ENCODE measurements around the gene CLCN4.

The CLCN4 gene

DNA sequence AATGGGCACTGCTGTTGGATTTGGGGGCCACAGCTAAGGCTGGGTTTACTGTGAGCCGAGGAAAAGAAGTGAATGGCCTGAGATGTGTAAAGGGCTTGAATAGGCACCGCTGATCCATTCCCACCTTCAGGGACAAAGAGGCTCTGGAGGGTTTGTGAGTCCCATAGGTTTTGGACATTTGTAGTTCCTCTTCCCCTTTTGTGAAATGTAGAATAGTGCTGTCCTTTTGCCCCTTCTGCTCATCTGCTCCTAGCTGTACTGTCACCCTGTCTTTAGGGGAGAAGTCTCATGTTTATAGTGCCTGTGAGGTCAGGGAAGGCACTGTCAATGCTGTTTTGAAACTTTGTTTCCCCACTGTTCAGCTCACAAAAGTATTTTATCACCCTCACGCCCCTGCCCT is 26.4 kb upstream of the CLCN4 start:
- no peak for DNase-seq

DNA sequence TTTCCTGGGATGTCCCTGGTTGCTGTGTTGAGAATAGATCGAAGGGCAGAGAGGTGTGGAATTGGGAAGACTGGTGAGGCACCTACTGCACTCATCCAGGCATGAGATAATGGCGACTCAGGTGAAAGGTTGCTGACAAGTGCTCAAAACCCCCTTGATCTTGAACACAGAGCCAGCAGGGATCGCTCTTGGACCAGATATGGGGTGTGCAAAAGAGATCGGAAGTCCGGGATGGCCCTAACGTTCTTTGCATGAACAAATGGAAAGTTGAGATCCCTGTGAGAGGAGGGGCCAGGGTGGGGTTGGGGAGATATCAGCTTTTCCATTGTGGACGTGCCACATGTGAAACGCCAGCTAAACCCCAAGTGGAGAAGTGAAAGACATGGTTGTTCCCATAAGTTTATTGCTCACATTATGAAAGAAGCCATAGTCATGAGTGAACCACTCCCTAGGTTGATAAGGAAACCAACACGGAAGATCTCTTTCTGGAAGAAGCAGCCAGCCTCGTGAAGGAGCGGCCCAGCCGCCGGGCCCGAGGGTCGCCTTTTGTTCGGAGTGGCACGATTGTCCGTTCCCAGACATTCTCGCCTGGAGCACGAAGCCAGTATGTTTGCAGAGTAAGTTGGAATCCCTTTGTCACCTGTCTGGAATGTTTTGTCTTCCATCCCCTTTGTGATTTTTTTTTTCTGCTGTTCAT is 22.6 kb upstream of the CLCN4 start:
- DNase-seq = no peak

DNA sequence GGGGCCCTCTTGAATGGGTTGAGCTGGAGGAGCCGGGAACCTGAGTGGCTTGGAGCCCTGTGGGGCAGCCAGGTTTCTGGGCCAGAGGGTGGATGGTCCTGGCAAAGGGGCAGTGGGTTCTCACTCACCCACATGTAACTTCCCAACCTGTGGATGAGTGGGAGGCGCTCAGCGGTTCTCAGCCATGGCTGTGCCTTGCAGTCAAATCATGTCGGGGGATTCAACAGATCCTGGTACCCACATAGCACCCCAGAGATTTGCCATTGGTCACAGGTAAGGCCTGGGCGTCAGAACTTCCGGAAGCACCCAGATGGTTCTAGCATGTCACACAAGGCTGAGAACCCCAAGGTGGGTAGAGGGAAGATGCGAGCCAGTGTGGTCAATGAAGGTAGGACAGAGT is 21.9 kb upstream of the CLCN4 start:
- no peak for DNase-seq

DNA sequence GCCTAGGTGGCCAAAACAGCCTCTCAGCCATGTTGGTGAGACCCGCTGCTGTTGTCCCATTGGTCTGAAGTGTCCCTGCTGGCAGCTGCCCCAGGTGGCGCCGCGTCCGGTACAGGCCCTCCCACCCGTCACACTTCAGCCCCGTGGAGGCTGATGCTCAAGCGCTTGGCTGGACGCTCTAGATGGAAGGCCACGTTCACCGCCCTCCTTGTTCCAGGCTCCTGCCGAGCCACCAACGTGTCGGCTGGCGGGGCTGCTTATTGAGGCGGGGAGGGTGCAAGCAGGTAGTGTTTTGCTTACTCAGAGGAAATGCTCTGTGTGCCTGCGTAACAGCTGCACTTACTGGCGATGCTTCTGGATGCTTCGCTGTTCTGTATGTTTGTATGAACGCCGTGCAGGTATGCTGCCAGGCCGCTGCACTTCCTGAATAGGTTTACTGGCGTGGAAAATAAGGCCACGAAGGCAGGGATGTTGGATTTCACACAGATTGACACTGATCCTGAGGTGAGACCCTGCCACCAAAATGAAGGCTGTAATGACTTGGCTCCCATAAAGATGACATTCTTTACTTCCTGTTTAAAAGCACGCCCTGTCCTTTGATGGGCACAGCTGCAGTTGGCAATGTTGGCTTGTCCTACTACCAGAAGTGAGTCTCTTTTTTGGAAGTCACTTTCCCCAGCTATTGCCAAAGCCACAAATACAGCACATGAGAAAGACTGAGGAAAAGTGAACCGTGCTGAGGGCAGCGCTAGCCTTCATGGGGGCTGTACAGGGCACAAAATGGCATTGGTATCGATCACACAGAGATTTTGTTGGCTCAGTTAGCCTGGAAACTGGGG is 21.0 kb upstream of the CLCN4 start:
- DNase-seq = no peak

DNA sequence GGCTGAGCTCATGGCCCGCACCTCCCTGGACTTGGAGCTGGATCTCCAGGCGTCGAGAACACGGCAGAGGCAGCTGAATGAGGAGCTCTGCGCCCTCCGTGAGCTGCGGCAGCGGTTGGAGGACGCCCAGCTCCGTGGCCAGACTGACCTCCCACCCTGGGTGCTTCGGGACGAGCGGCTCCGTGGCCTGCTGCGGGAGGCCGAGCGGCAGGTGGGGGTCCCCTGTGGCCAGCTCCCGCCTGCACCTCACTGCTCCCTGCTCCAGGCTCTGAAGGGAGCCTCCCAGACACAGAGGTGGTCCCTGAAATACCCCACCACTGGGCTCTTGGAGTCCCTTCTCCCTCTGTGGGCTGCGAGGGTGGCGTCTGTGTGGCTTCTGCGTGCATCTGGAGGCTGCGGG is 18.0 kb upstream of the CLCN4 start:
- no peak for DNase-seq

DNA sequence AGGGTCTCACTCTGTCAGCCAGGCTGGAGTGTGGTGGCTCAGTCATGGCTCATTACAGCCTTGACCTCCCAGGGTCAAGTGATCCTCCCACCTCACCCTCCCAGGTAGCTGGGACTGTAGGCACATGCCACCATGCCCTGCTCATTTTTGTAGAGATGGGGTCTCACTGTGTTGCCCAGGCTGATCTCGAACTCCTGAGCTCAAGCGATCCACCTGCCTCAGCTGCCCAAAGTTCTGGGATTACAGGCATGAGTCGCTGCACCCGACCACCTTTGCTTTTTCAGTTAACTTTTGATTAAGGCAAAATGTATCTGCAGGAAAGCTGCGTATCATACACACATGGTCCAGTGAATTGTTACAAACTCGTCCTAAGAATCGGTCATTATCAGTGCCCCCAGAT is 16.5 kb upstream of the CLCN4 start:
- DNase-seq = no peak

DNA sequence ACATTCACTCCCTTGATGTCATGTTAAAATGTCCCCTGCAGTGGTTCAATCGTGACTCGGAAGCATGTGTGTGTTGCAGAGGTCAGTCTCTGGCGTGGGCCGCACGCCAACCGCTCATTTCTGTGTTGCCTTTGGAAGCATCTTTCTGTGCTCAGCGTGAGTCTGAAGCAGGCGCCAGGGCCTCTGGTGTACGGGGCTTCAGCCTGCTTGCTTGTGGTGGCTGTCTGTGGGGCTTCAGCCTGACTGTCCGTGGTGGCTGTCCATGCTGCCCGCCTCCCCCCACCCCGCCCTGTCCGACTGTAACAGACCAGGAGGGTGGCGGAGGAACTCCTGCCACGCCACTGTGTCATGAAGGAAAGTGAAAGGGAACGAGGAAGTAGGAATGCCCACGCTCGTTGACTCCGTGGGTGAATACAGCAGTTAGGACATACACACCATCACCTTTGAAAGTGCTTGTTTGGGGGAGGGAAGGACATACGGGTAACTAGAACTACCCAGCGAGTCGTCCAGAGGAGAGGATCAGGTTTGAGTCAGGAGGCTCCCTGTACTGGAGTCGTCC is 14.7 kb upstream of the CLCN4 start:
- no peak for DNase-seq

DNA sequence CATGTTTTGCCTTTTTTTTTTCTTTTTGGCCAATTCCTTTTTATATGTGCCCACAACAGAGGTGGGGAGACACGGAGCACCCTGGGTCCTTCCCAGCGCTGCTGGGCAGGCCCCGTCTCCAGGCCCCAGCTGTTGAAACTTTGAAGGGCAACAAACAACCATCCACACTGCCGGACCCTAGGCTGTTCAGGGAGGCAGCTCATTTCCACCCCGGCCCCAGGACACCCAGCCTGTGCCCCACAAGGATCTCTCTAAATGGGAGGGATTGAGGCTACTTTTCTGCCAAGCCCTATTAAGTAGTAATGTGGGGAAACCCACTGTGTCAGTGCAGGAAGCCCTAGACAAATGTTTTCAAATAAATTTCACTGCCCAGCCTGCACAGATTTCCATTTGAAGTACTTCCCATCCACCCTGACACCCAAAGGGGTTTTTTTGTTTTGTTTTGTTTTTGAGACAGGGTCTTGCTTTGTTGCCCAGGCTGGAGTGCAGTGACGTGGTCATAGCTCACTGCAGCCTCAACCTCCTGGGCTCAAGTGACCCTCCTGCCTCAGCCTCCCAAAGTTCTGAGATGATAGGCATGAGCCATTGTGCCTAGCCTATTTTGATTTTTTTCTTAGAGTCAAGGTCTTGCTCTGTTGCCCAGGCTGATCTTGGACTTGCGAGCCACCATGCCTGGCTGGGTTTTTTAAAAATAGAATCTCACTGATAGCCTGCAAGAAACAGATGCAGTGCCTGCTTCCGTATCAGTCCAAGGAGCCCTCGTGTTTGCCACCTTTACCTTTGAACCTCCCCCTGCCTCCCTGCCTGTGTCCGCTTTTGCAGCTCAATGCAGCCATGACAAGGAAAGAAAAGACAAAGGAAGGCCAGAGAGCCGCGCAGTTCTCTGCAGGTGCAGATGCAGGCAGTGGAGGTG is 13.4 kb upstream of the CLCN4 start:
- no peak for DNase-seq

DNA sequence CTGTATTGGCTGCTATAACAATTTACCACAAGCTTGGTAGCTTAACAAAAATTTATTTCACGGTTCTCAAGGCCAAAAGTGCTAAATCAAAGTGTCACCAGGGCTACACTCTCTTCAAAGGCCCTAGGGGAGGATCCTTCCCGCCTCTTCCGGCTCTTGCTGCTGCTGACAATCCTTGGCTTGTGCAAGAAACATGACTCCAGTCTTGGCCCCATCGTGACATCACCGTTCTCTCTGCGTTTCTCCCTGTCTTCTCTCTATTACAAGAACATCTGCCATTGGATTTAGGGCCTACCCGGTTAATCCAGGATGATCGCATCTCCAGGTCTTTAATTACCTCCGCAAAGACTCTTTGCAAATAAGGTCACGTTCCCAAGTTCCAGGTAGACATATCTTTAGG is 10.4 kb upstream of the CLCN4 start:
- no peak for DNase-seq

DNA sequence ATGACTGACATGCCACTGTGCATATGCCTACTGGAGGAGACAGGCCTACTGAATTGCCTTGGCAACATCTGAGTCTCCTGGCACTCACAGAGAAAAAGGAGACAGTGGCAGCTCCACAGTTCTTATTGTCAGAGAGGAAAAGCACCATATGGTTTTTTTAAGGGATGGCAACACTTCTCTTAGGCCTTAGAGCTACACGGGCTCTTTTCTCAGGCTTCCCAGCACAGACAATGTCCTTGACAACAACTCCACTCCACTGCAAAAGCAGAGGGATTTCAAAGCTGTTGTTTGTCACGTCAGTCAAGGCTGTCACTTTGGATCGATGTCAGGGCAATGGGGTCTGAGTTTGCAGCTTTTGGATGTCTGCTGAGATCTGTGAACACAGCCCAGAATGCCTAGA is 4.7 kb upstream of the CLCN4 start:
- no peak for DNase-seq

DNA sequence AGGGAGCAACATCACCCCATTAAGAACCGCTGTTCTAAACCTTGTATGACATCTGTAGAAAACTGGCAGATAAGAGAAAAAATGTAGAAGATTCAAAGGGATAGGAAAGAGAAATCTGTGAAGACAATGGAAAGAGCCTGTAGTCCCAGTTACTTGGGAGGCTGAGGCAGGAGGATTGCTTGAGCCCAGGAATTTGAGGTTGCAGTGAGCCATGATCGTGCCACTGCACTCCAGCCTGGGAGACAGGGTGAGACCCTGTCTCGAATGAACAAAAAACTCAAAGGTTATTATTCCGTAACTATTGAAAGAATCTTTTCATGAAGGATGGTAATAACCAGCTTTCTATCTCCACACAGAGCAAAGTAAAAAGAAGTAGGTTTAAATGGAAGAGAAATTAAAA is 1.6 kb upstream of the CLCN4 start:
- no peak for DNase-seq

DNA sequence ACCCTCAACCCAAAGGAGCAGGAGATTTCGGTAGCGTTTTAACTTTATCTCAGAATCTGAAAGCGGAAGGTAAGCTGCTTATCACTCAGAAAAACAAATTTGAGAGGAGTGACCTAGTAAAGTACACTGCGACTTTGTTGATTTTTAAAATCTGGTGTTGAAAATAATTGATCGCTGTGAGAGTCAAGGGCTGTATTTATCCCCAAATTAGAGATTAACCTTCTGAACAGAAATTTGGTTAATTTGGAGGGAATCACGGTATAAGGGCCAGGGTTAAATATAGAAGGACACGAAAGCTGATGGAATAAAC is 212 bp downstream of the CLCN4 start:
- DNase-seq = no peak

DNA sequence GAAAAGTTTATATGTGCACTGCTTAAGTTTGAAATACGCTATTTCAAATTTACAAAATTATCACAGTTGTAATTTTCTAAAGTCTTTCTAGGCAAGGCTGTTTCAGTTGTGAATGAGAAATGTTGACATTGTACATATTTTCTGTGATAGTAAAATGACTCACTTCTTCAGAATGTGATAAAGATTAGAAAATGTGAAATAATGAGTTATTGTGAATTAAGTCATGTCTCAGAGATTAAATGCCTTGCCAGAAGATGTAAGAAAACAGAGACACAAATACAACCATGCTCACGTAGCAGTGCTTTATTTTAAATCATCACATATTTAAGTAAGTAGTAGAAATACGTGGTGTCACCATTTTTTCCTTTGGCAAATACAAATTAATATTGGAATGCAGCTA is 768 bp downstream of the CLCN4 start:
- DNase-seq = no peak

DNA sequence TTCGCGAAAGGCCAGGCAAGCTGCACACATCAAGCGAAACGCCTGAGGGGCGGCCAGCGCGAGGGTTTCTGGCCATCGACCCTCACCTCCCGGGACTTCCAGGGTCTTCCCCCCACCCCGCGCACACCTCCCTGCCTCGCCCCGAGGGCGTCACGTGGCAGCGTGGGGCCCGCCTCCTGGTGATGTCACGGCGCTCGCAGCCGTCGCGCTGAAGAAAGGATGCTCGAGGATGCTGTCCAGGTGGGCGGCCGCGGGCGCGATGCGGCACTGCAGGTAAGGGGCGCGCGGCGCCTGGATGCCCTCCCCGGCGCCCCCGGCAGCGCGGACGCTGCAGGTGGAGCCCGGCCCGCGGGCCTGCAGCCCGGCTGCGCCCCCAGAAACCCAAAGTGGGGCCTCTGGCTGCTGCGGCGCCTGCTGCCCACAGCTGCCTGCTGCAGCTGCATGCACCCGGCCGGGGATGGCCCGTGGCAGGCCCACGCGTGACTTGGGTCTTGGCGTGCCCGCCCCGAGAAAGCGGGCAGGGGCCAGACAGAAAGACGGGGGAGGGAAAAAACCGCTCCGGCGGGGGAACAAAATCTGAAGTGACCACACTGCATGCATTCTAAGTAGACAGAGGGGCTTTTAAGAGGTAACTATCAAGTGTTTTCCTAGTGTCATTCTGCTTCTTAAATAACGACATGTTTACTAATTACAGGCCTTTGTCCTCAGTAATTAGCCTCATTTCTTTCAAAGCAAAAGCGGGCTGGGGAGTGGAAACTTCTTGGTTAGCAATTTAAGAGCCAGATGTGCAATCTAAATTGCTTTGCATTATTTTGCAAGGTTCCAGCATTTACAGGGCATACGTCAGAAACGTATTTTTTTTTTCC is 1.7 kb downstream of the CLCN4 start:
- DNase-seq = peak in 1 of 2 donors; percentile 8

DNA sequence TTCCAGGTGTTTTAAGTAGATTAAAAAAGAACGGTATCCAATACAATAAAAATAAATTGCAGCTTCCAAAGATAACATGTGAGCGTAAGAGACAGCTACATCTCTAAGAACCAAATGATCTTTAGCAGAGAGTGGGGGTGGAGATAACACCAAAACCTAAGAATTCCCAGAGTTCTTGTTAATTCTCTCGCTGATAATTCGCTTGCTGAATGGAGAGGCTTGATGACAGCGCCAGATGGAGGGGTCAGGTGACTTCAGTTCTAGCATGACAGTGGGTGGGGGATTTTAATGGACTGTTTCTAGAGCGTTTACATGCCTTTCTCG is 2.3 kb downstream of the CLCN4 start:
- no peak for DNase-seq

DNA sequence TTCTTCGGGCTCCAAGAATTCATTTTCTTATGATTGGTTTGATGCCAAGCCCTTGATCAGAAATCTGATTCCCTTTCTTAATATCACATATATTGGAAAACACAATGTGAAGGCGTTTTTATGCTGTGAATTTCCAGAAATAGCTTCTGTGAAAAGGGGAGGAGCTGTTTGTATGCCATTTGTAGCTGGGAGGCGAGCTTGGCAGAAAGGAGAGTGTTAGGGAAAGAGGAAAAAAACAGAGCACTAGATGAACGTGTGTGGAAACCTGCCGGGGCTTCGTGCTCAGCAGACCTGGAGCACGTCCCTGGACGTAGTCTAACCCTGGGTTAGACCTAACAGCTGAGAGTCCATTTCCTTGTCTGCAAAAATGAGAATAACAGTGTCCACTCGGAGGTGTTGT is 3.4 kb downstream of the CLCN4 start:
- DNase-seq = no peak

DNA sequence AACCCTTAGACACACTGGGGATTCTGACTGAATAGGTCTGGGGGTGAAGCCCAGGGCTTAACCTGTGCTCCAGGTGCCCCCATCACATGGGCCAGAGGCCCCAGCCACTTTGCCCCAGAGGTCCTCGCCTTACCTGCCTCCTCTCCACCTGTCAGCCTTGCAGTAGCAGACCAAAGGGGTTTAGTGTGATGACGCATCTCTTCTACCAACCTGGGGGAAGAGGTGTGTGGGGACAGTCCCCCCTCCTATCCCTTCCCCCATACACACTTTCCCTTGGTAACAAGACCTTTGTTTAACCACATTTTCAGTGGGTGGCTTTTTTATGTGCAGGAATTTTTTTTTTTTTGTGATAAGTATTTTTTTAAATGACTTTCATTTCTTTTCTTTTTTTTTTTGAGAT is 6.3 kb downstream of the CLCN4 start:
- no peak for DNase-seq

DNA sequence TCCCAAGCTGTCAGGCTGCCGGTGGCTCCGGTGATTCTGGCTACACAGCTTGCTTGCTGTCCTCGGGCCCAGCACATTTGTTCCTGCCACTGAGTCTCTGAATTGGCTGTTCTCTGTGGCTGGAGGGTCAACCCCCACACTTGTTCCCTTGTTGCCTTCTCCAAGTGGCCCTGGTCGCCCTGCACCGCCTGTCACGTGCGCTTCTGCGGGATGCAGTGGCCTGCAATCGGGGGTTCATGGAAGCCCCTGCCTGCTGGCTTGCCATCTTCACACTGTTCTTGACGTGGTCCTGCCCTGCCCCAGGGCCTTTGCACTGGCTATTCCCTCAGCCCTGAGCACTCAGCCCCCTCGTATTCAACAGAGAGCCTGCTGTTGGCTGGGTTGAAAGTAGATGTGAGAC is 8.1 kb downstream of the CLCN4 start:
- no peak for DNase-seq

DNA sequence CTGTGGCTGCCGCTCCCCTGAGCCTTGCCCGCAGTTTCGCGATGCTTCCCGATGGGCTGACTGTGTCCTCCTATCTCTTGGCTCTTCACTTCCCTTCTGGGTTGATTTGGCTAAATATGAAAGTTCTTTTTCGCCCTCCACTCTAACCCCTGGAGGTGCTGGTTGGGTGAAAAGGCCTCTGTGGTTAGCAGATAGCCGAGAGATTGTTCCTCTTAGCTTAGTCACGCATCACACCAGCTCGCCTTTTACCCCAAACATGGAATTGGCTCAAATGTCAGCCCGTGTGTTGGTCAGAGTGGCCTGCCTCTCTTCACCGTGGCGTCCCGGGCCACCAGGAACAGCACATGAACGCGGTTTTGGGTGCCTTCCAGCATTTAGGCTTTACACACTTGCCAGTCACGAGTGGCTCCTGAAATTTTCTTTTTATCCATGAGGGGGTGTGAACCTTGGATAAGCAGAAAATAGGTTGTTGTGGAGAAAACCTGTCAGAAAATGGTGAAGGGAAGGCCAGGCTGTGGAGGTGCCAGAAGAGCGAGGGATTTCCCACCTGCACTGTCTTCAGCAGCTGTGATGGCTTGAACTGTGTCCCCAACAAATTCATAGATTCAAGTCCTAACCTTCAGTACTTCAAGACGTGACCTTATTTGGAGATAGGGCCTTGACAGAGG is 8.9 kb downstream of the CLCN4 start:
- DNase-seq = no peak

DNA sequence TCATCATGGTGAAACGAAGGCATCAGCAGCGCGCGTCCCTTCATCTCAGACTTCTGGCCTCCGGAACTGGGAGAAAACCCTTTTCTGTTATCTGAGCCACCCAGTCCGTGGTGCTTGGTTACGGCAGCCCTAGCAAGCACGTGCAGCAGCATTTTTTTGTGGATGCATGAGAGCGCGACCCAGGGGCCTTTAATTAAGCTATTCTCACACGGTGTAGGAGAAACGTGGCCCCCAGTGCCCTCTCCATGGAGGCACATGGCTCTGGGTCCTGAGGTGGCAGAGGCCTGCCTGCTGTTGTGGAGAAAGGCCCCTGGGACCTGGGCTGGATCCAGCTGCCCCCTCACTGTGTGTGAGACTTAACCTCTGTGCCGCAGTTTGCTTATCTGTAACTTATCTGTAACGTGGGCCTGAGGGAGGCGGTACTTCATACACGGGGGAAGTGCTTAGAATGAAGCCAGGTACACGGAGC is 9.5 kb downstream of the CLCN4 start:
- DNase-seq = no peak

DNA sequence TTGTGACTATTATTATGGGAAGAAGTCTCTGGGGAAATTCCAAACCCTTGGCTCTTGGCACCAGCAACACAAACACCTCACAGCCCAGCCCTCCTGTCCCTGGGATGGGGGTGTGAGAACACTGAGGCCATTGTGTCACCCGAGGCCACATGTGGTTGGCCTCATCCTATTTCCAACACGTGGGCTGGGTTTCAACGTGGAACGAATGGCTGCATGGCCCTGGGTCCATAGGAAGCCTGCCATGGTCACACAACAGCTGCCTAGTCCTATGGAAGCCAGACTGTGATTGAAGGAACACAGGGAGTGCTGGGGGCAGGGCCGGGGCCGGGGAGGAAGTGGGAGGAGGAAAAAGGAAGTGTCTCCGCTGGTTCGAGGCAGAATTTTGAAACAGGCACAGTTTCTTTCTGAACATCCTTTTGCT is 10.0 kb downstream of the CLCN4 start:
- no peak for DNase-seq

DNA sequence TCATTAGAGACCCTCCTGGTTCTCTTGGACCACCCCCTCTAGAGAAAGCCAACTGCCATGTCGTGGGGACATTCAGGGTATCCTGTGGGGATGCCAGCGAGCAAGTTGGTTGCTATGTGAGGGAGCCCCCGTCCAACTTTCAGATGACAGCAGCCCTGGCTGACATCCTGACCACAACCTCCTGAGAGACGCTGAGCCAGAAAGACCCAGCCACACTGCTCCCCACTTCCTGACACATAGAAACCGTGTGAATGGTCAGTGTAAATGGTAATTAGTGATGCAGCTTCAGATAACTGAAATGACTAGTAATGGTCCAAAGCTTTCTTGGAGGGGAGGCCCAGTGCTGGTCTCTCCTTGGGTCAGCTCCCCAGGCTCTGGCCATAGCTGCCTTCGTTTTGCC is 10.8 kb downstream of the CLCN4 start:
- DNase-seq = no peak
